Activated CD4-positive, alpha-beta T cell treated with anti-CD3 and anti-CD28 coated beads, Interleukin-2, Interleukin-6, amounts not matched to agents 100 ng/mL and 50 ng/mL, durations not matched to agents 16 hours and 8 hours (primary cell): ENCODE data around the gene DNAH5.
"Not testable (repeated sequence)": the region's sequence is repeated elsewhere in the genome, so short reads cannot be mapped to it uniquely, and the experiment has no call there.

ENCODE experiments used
- DNase-seq: peaks from one replicate; pipeline ENCODE4 v3.0.0-alpha.2; 2020

The DNAH5 gene

GRCh38 chr5:13831351-13831750 is 113.1 kb downstream of the DNAH5 start:
- DNase-seq, result no peak

GRCh38 chr5:13830536-13830935 is 114.0 kb downstream of the DNAH5 start:
- no peak for DNase-seq

- no peak for DNase-seq
Observed at GRCh38 chr5:13821366-13821765, 123.1 kb downstream of the DNAH5 start.

GRCh38 chr5:13816126-13816525 is 128.4 kb downstream of the DNAH5 start:
- DNase-seq, result no peak

GRCh38 chr5:13814301-13814700 is 130.2 kb downstream of the DNAH5 start:
- no peak for DNase-seq

GRCh38 chr5:13809921-13810320 is 134.6 kb downstream of the DNAH5 start:
- no peak for DNase-seq

GRCh38 chr5:13804336-13804735 is 140.2 kb downstream of the DNAH5 start:
- DNase-seq, result no peak

- DNase-seq, result not testable (repeated sequence)
Observed at GRCh38 chr5:13798569-13798968, 145.9 kb downstream of the DNAH5 start.

GRCh38 chr5:13785781-13786415 is 158.6 kb downstream of the DNAH5 start:
- DNase-seq, result no peak

GRCh38 chr5:13783726-13784125 is 160.8 kb downstream of the DNAH5 start:
- no peak for DNase-seq

- no peak for DNase-seq
Observed at GRCh38 chr5:13780081-13780480, 164.4 kb downstream of the DNAH5 start.

GRCh38 chr5:13773649-13774048 is 170.8 kb downstream of the DNAH5 start:
- DNase-seq, result no peak

GRCh38 chr5:13771011-13771571 is 173.4 kb downstream of the DNAH5 start:
- no peak for DNase-seq

GRCh38 chr5:13766236-13766635 is 178.3 kb downstream of the DNAH5 start:
- DNase-seq, result no peak

- no peak for DNase-seq
Observed at GRCh38 chr5:13763719-13764118, 180.8 kb downstream of the DNAH5 start.

- DNase-seq, result no peak
Observed at GRCh38 chr5:13749766-13750165, 194.7 kb downstream of the DNAH5 start.

GRCh38 chr5:13746026-13746425 is 198.5 kb downstream of the DNAH5 start:
- DNase-seq, result no peak

- no peak for DNase-seq
Observed at GRCh38 chr5:13745508-13745907, 199.0 kb downstream of the DNAH5 start.

GRCh38 chr5:13740471-13740870 is 204.0 kb downstream of the DNAH5 start:
- DNase-seq, result no peak

GRCh38 chr5:13739479-13739878 is 205.0 kb downstream of the DNAH5 start:
- DNase-seq, result no peak

GRCh38 chr5:13735691-13736090 is 208.8 kb downstream of the DNAH5 start:
- no peak for DNase-seq

- no peak for DNase-seq
Observed at GRCh38 chr5:13731121-13731628, 213.3 kb downstream of the DNAH5 start.

- DNase-seq, result no peak
Observed at GRCh38 chr5:13708906-13709305, 235.6 kb downstream of the DNAH5 start.

- DNase-seq, result no peak
Observed at GRCh38 chr5:13708432-13708831, 236.1 kb downstream of the DNAH5 start.

GRCh38 chr5:13704396-13704795 is 240.1 kb downstream of the DNAH5 start:
- no peak for DNase-seq
